HUES64 (cell line): ENCODE results near the gene ALDOC.
A peak's percentile ranks its signal among the peaks of the same experiment; 100 is the strongest.

Experiments
- H3K27ac ChIP-seq: 2 replicates; pipeline ENCODE4 v1.7.0; 2013; ENCODE audit warnings: low read depth, low read length, inconsistent platforms
- H3K27me3 ChIP-seq: 2 replicates; pipeline ENCODE4 v1.6.1; 2013; ENCODE audit warnings: mild to moderate bottlenecking, low read length; ENCODE audit not compliant: insufficient read depth
- H3K36me3 ChIP-seq: 2 replicates; pipeline ENCODE4 v1.6.1; 2013; ENCODE audit warnings: mild to moderate bottlenecking, low read length; ENCODE audit not compliant: insufficient read depth
- H3K4me1 ChIP-seq: 2 replicates; pipeline ENCODE4 v1.6.1; 2013; ENCODE audit warnings: mild to moderate bottlenecking, low read length, moderate library complexity; ENCODE audit not compliant: insufficient read depth
- H3K4me3 ChIP-seq: 2 replicates; pipeline ENCODE4 v1.5.1; 2013; ENCODE audit warnings: mild to moderate bottlenecking, low read length, moderate library complexity
- H3K9ac ChIP-seq: 2 replicates; pipeline ENCODE4 v1.6.1; 2013; ENCODE audit warnings: mild to moderate bottlenecking, low read depth, low read length
- H3K9me3 ChIP-seq: 2 replicates; pipeline ENCODE4 v1.6.1; 2013; ENCODE audit warnings: low read depth, low read length; ENCODE audit not compliant: insufficient read depth
- WGBS: fragments of 150-250, 120-280 bp; methylation state at CpG from one replicate; pipeline ENCODE4 v1.1.7; 2013; ENCODE audit warnings: missing lambda C conversion rate; 5-methylcytosine and 5-hydroxymethylcytosine counted together

The ALDOC gene

DNA sequence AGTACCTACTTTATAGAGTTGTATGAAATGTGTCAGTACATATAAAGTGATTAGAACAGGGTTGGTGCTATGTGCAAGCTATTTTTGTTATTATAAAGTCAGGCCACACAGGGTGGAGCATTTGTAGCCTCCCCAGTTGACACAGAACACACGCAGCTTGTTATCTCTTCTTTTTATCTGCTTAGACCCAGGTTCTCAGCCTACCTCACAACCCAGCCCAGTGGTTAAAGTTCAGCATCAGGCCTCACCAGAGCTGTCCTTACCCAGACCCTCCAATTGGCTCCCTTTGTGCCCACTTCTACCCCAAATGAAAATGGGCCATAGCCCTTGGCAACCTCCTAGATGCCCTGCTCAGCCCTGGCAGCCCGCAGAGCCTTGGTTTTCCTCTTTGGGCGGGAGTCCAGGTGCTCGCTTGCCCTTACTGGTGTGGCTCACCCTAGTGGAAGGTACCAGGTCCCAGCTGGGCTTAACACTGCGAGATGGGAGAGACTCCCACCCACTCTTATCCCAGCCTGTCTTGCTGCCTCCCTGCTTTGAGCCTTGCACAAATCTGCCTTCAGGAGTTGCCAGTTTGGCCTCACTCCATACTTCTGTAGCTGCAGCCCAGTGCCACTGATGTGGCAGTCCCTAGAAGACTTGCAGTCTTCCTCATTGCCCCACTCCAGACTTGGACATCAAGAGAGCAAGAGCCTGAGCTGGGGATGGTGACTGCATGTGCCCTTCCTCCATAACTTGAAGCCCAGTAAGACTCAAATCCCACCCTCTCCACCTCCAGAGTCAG lies 4.2 kb downstream of the ALDOC start:
- Histone ChIP-seq H3K27me3 (peaks cover 18% of the 10 kb centered on the region; the same call in 1 of the 2 replicates), H3K4me3 (peak overlapping the region; percentile 96; the same call in 1 of the 2 replicates), H3K27ac (no peak overlapping the region), H3K36me3 (peaks cover 9% of the 10 kb centered on the region), H3K9ac (no peak overlapping the region), H3K4me1 (peaks cover 6% of the 10 kb centered on the region), H3K9me3 (no peaks in the 10 kb centered on the region)
- 80% methylated on average over 5 of the region's 5 CpGs for WGBS

DNA sequence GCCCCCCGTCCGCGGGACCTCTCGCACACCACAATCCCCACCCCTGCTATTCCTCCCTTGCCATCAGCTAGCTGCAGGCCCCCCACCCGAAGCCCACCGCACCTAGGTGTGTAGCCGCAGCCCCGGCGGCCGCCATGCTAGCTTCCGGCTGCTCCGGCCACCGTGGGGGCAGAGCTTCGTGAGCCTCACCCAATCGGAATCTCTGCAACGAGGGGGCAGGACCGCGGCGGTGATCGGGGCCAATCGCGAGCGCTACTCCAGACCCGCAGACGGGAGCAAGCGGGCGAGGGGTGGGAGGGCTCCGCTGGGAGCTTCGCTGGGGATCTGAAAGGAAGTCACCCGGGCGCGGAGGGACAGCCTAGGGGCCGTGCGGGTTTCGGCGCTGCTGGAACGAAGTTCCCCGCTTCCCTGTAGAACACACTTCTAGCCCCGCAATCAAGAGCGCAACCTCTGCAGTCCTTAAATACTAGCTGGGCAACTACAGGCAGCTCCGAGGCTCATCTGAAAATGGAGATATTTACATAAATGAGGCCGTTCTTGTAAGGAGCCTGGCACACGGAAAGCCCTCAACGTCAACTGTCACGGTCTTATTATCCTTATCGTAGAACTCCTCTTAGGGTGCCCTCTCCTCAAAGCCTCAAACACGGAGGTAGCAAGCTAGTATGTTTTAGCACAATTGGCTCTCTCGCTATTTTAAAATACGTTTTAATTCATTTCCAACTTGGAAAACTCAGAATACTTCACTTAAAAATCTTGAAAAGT lies 5.2 kb downstream of the ALDOC start, which contains the start of gene PIGS:
PIGS (minus strand) TSS at position 164 of the 762 bp plus-strand sequence; CDS start at position 136, 28 bp downstream.
- peaks cover 3% of the 10 kb centered on the region; the same call in 1 of the 2 replicates for H3K4me1 ChIP-seq

DNA sequence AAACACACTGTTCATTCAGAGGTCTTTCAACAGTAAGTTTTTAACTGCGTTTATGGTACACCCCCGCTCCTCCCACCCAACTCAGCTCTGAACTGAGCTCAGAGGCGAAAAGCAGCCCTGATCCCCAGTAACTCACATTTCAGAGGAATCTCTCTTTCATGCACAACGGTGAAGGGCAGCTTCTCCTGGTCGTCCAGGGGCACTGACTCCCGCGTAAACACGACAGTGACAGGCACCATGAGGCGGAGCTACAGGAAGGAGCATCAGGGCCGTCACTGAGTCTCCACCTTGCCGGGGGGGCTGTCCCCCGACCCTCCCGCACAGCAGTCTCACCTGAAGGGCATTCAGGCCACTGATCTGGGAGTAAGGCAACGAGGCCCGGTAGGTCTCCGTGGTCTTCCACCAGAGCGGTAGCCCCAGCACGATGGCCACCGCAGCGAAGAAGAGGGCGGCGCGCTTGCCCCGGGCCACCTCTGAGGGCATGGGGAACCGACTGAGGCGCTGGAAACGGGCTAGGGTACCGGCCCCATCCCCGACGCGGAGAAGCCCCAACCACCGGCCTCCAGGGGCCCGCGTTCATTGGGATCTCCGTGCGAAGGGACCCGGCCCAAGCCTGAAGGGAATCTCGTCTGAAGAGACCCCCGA lies 5.9 kb downstream of the ALDOC start:
- WGBS = 1% methylated on average over 39 of the region's 39 CpGs
- Histone ChIP-seq H3K9me3 (no peaks in the 10 kb centered on the region), H3K36me3 (peaks cover 12% of the 10 kb centered on the region; the same call in 1 of the 2 replicates), H3K9ac (peak overlapping the region; percentile 76), H3K4me3 (peak overlapping the region; percentile 96), H3K27ac (peak overlapping the region; percentile 59; the same call in 1 of the 2 replicates), H3K4me1 (peaks cover 3% of the 10 kb centered on the region; the same call in 1 of the 2 replicates), H3K27me3 (peaks cover 15% of the 10 kb centered on the region; the same call in 1 of the 2 replicates)

More for the DNA sequence above, 5.2 kb downstream of the ALDOC start, which contains the start of gene PIGS:
- peak within 1 kb of the TSS; percentile 59; the same call in 1 of the 2 replicates for H3K27ac ChIP-seq
- peak within 1 kb of the TSS; percentile 76 for H3K9ac ChIP-seq
- H3K9me3 ChIP-seq = no peaks in the 10 kb centered on the region
- WGBS = 2% methylated on average over 49 of the region's 49 CpGs
- peaks cover 12% of the 10 kb centered on the region; the same call in 1 of the 2 replicates for H3K36me3 ChIP-seq
- peak within 1 kb of the TSS; percentile 96 for H3K4me3 ChIP-seq
- H3K27me3 ChIP-seq = peaks cover 18% of the 10 kb centered on the region; the same call in 1 of the 2 replicates

DNA sequence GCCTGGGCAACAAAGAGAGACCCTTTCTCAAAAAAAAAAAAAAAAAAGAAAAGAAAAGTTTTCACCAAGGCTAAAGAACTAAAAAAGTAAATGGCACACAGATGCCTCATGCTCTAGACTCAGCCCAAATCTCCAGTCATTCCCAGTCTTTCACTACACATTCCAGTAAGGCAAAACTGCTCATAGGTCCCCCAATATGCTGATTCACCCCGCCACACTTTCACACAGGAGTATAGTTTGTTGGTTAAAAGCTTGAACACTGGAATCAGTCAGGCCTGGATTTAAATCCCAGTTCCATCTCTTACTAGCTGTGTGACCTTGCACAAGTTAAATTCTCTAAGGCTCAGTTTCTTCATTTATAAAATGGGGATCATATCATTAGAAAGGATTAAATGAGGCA lies 7.2 kb downstream of the ALDOC start:
- Histone ChIP-seq H3K4me3 (no peak overlapping the region), H3K36me3 (peaks cover 7% of the 10 kb centered on the region; the same call in 1 of the 2 replicates), H3K4me1 (peaks cover 3% of the 10 kb centered on the region; the same call in 1 of the 2 replicates), H3K27me3 (peaks cover 15% of the 10 kb centered on the region; the same call in 1 of the 2 replicates), H3K9me3 (no peaks in the 10 kb centered on the region), H3K9ac (no peak overlapping the region), H3K27ac (no peak overlapping the region)
- WGBS = 100% methylated on average over 1 of the region's 1 CpG

DNA sequence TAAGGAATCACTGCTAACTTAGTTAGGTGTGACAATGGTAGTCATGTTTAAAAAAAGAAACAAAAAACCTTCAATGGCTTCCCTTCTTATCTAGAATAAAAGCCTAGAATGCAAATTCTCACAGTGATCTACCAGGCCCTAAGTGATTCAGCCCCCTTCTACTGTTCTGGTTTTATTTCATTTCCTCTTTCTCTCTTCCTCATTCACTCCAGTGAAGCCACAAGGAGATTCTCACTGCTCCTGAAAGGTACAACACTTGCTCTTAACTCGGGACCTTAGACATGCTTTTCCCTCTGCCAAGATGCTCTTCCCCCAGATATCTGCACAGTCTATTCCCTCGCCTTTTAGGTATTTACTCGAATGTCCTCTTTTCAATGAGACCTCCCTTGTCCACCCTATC lies 9.1 kb downstream of the ALDOC start:
- no peak overlapping the region for H3K27ac ChIP-seq
- WGBS = 93% methylated on average over 3 of the region's 3 CpGs
- peaks cover 15% of the 10 kb centered on the region for H3K36me3 ChIP-seq
- H3K9ac ChIP-seq = no peak overlapping the region
- H3K27me3 ChIP-seq = peaks cover 9% of the 10 kb centered on the region; the same call in 1 of the 2 replicates
- no peaks in the 10 kb centered on the region for H3K9me3 ChIP-seq
- H3K4me1 ChIP-seq = peaks cover 3% of the 10 kb centered on the region; the same call in 1 of the 2 replicates
- H3K4me3 ChIP-seq = no peak overlapping the region

DNA sequence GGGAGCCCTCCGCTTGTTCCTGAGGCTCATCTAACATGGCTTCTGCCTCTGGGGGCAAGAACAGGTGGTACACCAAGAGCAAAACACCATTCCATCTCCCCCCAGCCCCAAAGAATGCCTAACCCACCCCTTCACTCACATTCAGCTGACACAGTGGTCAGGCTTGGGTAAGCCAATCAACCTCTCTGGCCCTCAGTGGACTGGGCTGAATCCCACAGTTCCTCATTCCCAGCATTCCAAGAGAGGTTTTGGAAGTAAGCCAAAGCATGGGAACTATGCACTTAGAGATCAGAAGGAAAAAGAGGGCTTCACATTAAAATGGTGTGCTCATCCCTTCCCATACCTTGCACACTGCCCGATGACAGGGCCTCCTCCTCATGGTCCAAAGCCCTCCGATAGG lies 13.2 kb downstream of the ALDOC start:
- H3K27ac ChIP-seq = no peak overlapping the region
- no peaks in the 10 kb centered on the region for H3K9me3 ChIP-seq
- WGBS = 100% methylated on average over 3 of the region's 3 CpGs

DNA sequence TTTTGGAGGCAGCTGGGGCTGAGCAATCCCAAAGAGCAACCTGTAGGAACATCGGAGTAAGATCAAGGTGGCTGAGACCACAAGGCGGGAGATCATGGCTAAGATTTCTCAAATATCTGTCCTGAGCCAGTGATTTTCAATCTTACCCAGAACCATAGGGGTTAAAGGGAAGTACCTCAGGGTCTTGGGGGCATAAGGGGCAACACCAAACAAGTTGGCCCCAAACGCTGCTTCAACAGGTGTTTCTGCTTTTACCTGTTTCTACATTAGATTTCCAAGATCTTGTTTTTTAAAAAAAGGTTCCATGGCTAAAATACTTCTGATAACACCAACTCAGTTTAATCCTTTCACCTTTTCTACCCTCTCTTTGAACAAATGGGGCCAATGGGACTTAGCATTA lies 21.7 kb downstream of the ALDOC start:
- H3K4me1 ChIP-seq = peaks cover 6% of the 10 kb centered on the region; the same call in 1 of the 2 replicates
- H3K27ac ChIP-seq = no peak overlapping the region
- 95% methylated on average over 3 of the region's 3 CpGs for WGBS
- no peak overlapping the region for H3K9ac ChIP-seq
- no peaks in the 10 kb centered on the region for H3K9me3 ChIP-seq
- H3K36me3 ChIP-seq = peaks cover 58% of the 10 kb centered on the region
- no peaks in the 10 kb centered on the region for H3K27me3 ChIP-seq
- no peak overlapping the region for H3K4me3 ChIP-seq

More for the DNA sequence above, 13.2 kb downstream of the ALDOC start:
- Histone ChIP-seq H3K27me3 (no peaks in the 10 kb centered on the region), H3K36me3 (peaks cover 37% of the 10 kb centered on the region), H3K4me3 (no peak overlapping the region), H3K9ac (no peak overlapping the region), H3K4me1 (no peaks in the 10 kb centered on the region)

DNA sequence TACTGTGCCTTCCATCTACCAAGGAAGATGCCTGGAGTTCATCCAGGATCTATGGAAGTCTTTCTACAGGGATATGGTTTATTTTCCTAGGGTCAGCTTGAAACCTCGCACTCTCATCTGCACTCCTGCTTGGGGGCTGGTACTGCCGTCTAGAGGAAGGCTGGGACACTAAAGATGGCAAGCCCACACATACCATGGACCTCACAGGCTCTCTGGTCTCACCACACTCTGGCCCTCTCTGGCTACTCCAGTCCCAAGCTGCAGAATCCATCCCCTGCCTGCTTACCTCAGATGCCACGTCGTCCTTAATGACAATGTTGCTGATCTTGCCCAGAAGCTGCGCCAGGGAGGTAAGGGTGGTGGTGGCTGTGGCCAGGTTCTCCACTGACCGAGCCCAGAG lies 22.1 kb downstream of the ALDOC start:
- no peaks in the 10 kb centered on the region for H3K27me3 ChIP-seq
- no peak overlapping the region for H3K4me3 ChIP-seq
- H3K4me1 ChIP-seq = peaks cover 6% of the 10 kb centered on the region; the same call in 1 of the 2 replicates
- H3K9me3 ChIP-seq = no peaks in the 10 kb centered on the region
- H3K9ac ChIP-seq = no peak overlapping the region
- H3K27ac ChIP-seq = no peak overlapping the region
- WGBS = 94% methylated on average over 6 of the region's 6 CpGs
- peaks cover 54% of the 10 kb centered on the region for H3K36me3 ChIP-seq

DNA sequence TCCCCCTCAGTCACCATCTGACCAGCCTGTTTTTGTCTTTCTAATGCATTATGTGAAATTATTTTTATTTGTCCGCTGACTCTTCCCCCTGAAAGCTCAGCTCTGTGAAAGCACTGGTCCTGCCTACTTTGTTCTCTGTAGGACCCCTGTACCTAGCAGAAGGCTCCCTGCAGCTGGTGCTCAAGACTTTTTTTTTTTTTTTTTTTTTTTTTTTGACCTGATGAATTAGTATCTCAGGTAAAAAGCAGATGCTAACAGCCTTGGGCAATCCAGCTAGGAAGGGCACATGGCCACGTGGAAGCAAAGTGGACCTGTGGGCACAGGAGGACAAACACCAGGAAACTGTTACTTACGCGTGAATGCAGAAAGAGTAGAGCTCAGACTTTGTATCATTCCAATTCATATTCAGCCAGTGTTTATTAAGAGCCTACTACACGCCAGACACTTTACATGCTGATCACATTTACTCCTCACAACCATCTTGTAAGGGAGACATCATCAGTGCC lies 23.6 kb downstream of the ALDOC start:
- peaks cover 46% of the 10 kb centered on the region for H3K36me3 ChIP-seq
- peaks cover 6% of the 10 kb centered on the region; the same call in 1 of the 2 replicates for H3K4me1 ChIP-seq
- no peaks in the 10 kb centered on the region for H3K27me3 ChIP-seq
- no peaks in the 10 kb centered on the region for H3K9me3 ChIP-seq
- H3K9ac ChIP-seq = no peak overlapping the region
- peak overlapping the region; percentile 47 for H3K4me3 ChIP-seq
- 79% methylated on average over 5 of the region's 5 CpGs for WGBS
- H3K27ac ChIP-seq = no peak overlapping the region

DNA sequence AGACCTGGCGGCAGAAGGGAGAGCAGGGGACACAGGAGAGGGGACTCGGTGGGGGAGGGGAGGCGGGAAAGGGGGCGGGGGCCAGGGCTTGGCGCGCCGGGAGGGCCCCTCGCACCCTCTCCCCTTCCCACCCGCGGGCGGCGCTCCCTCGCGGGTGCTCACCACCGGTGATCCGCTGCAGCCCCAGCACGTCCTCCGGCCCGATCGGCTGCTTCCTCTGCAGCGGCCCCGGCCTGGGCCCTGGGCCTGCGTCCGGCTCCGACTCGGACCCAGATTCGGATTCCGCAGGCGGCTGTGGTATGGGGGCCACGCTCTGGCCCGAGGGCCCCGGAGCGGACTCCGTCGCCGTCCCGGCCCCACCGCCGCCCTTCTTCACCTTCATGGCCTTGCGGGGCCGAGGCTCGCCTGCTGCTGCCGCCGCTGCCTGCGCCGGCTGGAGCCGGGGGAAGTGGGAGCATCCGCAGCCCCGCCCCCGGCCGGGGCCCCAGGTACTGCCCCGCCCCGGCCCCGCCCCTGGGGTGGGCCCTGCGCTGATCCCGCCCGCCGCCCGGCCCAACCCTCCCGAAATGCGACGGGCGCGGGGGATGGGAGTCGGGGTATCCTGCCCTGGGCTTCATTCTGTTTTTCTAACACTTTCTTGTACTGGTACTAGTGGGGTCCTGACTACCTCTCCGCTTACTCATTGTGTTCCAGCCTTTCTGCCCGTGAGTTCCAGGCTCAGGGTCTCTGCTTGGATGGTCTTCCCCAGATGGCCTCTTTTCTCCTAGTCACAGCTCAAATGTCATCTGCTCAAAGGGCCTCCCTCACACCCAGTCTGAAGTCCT lies 24.3 kb downstream of the ALDOC start, which contains the start of gene UNC119:
UNC119 (minus strand) TSS at position 449 of the 824 bp plus-strand sequence; CDS start at position 382, 67 bp downstream.
- WGBS = under 1% methylated on average over 66 of the region's 67 CpGs
- Histone ChIP-seq H3K9me3 (no peaks in the 10 kb centered on the region), H3K9ac (peak within 1 kb of the TSS; percentile 82), H3K27ac (0 out of 2 replicates have a peak within 1 kb of the TSS, but pooled peaks have one; percentile 51), H3K4me1 (peaks cover 6% of the 10 kb centered on the region; the same call in 1 of the 2 replicates), H3K4me3 (peak within 1 kb of the TSS; percentile 85), H3K36me3 (peaks cover 43% of the 10 kb centered on the region), H3K27me3 (no peaks in the 10 kb centered on the region)
